ENCODE data around the gene RNF7.
"Not testable (repeated sequence)": the region's sequence is repeated elsewhere in the genome, so short reads cannot be mapped to it uniquely, and the experiment has no call there.

Gene RNF7

DNA sequence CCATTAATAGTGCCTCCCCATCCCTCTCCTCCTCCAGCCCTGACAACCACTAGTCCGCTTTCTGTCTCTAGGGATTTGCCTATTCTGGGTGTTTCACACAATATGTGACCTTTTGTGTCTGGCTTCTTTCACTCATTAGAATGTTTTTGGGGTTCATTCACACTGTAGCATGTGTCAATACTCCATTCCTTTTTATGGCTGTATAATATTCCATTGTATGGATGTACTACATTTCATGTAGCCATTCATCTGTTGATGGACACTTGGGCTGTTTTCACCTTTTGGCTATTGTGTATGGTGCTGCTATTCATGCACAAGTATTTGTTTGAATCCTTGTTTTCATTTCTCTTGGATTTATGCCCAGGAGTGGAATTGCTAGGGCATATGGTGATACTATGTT, 41.6 kb downstream of the RNF7 start:
- no peak for DNase-seq (ENCODE audit: low read depth, low spot score)

DNA sequence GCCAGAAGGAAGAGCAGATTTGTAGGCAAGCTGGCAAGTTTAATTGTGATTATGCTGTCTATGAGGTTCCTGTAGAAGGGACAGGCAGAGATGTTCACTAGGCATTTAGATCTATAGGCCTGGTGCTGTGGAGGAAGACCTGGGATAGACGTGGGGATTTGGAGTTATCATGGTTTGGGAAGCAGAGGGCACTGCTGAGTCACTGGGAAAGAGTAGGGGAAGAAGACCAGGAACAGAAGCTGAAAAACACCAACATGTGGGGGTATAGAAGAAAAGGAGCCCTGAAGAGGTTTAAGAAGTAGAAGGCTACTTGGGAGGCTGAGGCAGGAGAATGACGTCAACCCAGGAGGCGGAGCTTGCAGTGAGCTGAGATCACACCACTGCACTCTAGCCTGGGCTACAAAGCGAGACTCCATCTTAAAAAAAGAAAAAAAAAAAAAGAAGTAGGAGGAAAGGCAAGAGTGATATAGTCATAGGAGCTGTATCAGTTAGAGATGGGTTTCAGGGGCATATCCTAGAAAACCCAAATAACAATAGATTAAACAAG, 44.4 kb downstream of the RNF7 start:
- no peak for DNase-seq (ENCODE audit: low read depth, low spot score)

DNA sequence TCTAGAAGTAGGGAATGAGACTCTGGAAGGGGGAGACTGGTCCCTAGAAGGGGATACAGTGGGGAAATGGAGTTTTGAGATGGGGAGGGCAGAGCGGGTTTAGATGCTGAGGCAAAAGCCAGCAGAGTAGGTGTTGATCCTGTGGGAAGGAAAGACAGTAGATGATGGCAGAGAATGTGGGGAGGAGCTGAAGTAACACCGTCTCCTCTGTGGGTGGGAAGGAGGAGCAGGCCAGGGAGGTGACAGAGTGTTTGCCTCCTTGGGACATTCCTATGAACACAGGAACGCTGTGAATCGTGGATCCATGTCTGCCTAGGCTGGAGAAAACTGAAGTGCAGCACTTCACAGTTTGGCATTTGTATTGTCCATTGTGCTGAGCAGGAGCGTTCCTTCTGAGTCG, 45.5 kb downstream of the RNF7 start:
- no peak for DNase-seq (ENCODE audit: low read depth, low spot score)

DNA sequence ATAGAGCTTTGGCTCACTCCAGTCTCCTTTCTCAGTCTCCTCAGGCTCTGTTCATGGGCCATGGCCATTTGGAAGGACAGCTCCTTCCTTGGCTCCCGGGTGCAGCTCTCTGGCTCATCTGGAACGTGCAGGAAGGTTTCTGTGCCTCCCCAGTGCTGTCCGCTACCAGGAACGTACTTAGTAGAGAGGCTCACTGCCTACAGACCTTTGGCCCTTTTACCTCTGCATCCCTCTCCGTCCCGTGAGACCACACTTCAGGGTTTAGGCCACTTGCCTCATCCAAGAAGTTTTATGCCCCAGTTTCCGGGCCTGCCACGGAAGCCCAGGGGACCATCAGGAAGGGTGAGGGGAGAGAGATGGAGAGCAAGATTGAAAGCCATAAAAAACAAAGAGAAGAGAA, 46.0 kb downstream of the RNF7 start:
- no peak for DNase-seq (ENCODE audit: low read depth, low spot score)

DNA sequence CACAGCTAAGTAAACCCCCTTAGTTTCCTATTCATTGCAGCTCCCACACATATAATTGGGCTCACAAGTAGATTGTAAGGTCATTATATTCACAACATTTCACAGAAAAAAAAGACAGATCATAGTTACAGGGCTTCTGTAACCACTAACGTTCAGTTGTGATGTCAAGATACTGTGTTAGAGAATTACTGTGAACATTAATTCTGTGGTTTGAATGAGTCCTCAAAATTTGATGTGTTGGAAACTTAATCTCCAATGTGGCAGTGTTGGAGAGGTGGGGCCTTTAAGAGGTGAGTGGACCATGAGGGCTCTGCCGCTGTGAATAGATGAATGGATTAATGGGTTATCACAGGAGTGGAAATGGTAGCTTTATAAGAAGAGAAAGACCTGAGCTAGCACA, 46.4 kb downstream of the RNF7 start:
- no peak for DNase-seq (ENCODE audit: low read depth, low spot score)

DNA sequence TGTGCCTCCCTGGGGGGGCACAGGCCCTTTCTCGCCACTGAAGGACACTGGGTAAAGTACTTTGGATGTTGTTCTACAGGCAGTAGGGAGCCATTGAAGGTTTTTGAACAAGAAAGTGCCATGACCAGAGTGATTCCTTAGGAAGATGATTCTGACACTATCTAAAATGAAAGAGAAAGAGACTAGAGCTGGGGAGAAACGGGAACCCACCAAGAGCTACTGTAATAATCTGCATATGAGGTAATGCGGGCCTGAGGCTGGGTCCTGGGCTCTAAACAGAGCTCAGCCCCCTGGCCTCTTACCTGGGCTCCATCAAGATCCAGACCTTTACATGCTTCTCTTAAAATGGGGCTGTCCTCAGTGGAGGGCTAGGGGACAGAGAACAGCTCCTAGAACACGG, 50.1 kb downstream of the RNF7 start:
- no peak for DNase-seq (ENCODE audit: low read depth, low spot score)

DNA sequence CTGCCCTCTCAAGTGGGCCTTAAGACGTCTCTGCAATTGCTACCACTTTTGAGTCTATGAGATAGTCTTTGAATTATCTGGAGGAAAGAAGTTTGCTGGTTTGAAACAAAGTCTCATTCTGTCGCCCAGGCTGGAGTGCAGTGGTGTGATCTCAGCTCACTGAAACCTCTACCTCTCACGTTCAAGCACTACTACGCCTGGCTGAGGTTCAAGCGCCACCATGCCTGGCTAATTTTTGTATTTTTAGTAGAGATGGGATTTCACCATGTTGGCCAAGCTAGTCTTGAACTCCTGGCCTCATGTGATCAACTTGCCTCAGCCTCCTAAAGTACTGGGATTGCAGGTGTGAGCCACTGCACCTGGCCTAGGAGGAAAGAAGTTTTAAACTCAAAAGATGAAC, 50.7 kb downstream of the RNF7 start:
- DNase-seq (ENCODE audit: low read depth, low spot score) = not testable (repeated sequence)

DNA sequence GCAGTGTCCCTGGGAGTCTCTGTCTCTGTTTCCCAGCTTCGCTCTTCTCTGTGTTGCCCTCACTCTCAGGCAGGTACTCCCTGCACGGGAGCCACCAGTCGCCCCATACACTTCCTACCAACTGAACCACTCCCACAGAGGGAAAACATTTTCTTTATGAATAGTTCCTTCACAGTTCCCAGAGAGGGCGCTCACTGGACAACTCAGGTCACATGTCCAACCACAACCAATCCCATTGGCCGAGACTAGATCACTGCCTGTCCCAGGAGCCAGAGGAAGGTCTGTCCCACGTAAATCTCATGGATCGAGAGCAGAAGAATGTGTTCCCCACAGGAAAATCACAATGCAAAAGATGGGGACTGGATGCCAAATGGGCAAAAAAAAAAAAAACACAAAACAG, 51.2 kb downstream of the RNF7 start:
- DNase-seq (ENCODE audit: low read depth, low spot score) = no peak

DNA sequence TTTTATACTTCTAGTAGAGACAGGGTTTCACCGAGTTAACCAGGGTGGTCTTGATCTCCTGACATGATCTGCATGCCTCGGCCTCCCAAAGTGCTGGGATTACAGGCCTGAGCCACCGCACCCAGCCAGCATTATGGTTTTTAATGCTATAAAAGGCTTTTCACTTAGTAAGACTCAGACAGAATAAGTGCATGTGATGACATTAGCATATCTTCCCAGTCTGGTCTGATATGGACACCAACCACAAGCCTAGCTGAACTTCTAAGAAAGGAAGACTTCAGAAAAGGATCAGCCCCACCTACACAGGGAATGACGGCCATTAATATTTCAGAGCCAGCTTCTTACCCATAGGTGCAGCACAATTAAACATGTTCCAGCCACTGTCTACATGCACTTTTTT, 52.1 kb downstream of the RNF7 start:
- DNase-seq (ENCODE audit: low read depth, low spot score) = no peak

DNA sequence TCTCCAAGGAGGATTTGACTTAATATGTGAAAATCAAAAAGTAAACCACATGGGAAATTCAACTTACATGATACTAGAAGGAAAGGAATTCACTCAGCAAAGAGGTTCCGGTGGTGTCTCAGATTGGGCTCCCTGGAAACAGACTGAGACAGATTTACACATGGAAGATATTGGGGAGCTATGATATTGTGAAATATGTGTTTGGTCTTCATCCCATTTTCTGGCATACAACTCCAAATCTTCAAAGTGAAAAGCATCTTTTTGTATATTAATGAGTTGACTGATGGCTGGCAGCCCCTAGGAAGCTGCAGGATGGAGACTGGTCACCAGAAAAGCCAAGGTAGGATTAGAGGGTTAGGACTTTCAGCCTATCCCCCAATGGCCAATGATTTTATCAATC, 54.4 kb downstream of the RNF7 start:
- DNase-seq (ENCODE audit: low read depth, low spot score) = no peak

DNA sequence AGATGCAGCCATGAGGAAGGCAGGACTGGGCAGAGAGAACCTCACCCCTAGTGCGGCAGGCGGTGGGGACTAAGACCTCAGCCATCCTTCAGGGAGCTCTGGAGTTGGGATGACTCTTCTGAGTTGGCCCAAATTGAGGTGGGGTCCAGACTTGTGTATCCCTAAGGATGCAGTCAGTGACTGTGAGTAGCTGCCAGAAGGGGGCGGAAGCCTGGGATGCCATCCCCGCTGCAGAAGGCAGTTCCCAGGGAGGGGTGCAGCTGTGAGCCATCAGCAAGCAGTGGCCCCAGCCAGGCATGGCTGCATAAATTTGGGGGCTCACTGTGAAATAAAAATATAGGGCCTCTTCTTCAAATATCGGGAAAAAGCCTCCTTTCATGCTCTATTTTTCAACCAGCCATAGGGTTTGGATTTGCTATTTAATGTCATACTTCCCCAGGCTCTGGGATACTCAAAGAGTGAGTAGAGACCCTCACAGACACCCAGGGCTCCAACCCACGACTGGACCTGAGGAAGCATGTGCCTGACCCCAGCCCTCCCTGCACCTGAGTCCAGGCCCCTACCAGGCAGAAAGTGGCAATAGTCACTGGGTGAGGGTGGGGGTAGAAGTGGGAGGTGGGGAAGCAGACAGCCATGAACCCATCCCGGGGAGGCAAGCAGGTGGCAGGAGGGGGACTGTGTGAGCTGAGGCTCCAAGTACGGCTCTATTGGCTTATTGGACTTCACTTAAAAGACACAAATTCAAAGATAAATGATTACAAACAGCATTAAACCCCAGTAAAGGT, 55.6 kb downstream of the RNF7 start:
- no peak for DNase-seq (ENCODE audit: low read depth, low spot score)

DNA sequence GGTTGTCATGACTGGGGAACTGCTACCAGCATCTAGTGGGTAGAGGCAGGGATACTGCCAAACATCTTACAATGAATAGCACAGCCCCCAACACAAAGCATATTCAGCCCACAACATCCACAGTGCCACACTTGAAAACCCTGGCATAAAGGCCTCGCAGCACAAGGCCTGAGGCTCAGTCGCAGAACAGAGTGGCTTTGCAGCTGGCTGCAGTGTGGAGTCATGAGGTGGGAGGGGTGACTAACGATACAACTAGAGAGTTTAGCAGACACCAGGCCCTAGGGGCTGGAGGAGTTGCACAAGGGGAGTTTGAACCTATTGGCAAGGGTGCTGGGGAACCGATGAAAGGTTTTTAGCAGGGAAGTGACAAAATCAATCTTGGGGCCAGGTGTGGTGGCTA, 57.2 kb downstream of the RNF7 start:
- no peak for DNase-seq (ENCODE audit: low read depth, low spot score)

DNA sequence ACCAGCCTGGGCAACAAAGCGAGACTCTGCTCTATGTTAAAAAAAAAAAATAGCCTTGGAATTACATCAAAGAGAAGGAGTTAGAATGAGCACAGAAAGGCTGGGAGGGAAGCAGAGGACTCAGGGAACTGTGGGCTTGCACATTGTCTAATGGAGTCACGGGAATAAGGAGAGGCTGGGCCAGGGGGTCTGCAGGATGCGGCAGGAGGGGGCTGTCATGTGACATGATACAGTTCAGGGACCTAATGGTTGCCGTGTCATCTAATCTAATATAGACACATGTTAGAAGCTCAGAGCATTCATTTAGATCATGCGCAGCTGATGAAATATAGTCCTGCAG, 57.6 kb downstream of the RNF7 start:
- no peak for DNase-seq (ENCODE audit: low read depth, low spot score)

DNA sequence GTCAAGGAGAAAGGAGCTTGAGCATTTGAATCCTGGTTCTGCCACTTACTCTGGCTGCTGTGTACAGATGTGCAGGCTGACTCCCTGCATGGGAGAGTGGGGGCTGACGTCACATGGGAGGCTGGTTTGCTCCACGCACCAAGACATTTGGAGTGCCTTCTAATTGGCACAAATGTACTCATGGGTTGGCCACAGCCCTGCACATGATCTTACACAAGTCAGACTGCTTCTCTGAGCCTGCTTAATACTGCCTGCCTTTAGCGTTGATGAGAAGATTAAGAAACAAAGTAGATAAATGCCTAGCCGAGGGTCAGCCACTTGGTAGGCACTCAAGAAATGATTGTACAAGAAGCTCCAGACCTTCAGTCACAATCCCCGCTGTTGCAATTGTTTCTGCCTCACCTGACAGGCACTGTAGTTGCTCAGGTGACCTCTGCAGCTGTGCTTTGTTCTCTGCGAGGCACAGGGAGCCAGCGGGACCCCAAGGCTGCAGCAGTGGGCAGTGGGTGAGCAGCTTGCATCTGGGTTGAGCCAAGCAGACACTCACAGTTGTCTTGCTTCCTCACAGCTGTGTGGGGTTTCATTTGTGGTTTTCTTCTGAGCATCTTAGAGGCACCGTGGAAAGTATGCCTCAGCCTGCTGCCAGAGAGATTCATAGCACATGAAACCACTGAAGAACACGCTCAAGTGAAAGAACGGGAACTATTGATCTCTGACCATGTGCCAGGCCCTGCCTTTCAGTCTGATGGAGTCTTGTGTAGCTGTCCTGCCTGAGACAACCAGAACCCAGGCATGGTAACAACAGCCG, 58.2 kb downstream of the RNF7 start:
- peak; percentile 44 for DNase-seq (ENCODE audit: low read depth, low spot score)
